ENCODE results near the gene GNPTG. TPM values are rescaled to one million over a fixed set of nuclear protein-coding genes. Genes with fewer than 3 reads are reported as not detected.

The GNPTG gene
- total RNA-seq, 2 donors from 2014 or later = 34.0 to 38.4 TPM

DNA sequence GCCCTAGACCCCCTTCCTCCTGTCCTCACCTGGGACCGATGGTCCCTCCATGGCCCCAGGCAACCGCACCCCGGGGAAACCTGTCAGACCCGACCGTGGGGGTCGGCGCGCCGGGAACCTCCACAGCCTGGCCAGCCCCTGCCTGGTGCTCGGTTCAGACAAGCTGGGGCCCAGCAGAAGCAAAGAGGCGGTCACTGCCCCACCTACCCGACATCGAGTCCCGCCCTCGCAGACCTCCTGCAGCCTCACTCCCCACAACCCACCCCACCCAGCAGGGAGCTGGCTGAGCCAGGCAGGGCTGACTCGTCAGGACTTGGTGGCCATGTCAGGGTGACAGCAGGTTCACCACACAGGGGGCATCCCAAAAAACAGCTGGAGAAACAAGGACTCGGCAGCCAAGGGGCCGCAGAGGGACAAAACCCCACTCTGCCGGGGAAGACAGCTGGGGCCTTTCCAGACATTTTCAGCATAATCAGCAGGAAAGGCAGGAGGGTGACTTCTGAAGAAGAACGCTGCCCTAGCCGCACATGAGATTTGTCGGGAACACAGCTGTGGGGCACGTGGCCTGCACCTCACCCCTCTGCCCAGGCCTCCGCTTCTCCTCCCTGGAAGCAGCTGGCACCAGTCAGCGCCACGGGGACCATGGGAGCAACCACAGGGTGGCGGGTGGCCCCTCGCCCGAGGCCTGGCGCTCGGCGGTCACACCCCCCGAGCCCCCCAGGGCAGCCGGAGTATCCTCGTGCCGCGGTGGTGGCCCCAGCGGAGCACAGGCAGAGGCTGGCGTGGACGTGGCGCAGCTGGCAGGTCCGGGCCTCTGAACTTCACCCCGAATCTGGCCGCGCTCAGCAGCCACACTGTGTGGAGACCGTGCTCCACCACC, 22.9 kb downstream of the GNPTG start:
- H3K36me3 ChIP-seq (ENCODE audit: control insufficient read depth, insufficient read depth, low read length) = no peaks in the 10 kb centered on the region
- Mint-ChIP-seq H3K27me3 (ENCODE audit: insufficient read depth) (no peaks in the 10 kb centered on the region), H3K9me3 (no peaks in the 10 kb centered on the region), H3K4me3 (no peak overlapping the region), H3K4me1 (peaks cover 11% of the 10 kb centered on the region), H3K27ac (no peak overlapping the region), H3K36me3 (ENCODE audit: low read depth) (peaks cover 18% of the 10 kb centered on the region)
- TF ChIP-seq, protein P1, sequence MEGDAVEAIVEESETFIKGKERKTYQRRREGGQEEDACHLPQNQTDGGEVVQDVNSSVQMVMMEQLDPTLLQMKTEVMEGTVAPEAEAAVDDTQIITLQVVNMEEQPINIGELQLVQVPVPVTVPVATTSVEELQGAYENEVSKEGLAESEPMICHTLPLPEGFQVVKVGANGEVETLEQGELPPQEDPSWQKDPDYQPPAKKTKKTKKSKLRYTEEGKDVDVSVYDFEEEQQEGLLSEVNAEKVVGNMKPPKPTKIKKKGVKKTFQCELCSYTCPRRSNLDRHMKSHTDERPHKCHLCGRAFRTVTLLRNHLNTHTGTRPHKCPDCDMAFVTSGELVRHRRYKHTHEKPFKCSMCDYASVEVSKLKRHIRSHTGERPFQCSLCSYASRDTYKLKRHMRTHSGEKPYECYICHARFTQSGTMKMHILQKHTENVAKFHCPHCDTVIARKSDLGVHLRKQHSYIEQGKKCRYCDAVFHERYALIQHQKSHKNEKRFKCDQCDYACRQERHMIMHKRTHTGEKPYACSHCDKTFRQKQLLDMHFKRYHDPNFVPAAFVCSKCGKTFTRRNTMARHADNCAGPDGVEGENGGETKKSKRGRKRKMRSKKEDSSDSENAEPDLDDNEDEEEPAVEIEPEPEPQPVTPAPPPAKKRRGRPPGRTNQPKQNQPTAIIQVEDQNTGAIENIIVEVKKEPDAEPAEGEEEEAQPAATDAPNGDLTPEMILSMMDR (conservative IDR thresholded peaks at IDR 0.05) = no peak
- H3K4me3 ChIP-seq (ENCODE audit: low read length) = no peak overlapping the region
- no peaks in the 10 kb centered on the region for H3K27me3 ChIP-seq (ENCODE audit: control insufficient read depth, insufficient read depth, low read length, poor library complexity, severe bottlenecking)
- H3K9ac ChIP-seq (ENCODE audit: extremely low read depth, low read length, poor library complexity, severe bottlenecking) = no peak overlapping the region
- H3K9me3 ChIP-seq (ENCODE audit: control insufficient read depth, low read length) = no peaks in the 10 kb centered on the region
- DNase-seq = no peak
- peaks cover 12% of the 10 kb centered on the region for H3K4me1 ChIP-seq (ENCODE audit: control insufficient read depth, insufficient read depth, low read length)
- no peak overlapping the region for H3K27ac ChIP-seq (ENCODE audit: low read depth, low read length)
- 95 to 98% methylated on average over 29 to 46 of the region's 46 CpGs for WGBS, 2 experiments (ENCODE audit: insufficient coverage in 1 of 2, insufficient read length in 1 of 2)

DNA sequence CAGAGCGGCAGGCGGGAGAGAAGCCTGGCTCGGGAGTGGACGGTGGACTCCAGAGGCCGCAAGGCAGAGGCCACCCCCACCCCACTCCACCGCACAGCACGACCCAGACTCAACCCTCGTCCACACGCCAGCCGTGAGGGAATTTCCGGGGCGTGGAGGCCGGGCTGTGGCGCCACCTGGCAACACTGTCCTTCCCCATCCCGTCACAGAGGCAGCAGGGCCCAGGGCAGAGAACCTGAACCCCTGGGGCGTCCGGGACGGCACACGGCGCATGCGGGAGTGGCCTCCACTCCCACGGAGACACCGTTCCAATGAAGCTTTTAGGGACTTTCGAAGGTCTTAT, 23.5 kb downstream of the GNPTG start:
- H3K4me3 Mint-ChIP-seq = no peak overlapping the region
- H3K4me1 Mint-ChIP-seq = peaks cover 16% of the 10 kb centered on the region
- no peak overlapping the region for H3K9ac ChIP-seq (ENCODE audit: extremely low read depth, low read length, poor library complexity, severe bottlenecking)
- H3K36me3 Mint-ChIP-seq (ENCODE audit: low read depth) = peaks cover 21% of the 10 kb centered on the region
- no peak for DNase-seq
- H3K9me3 ChIP-seq (ENCODE audit: control insufficient read depth, low read length) = no peaks in the 10 kb centered on the region
- no peak overlapping the region for H3K27ac Mint-ChIP-seq
- no peak overlapping the region for H3K4me3 ChIP-seq (ENCODE audit: low read length)
- H3K27me3 Mint-ChIP-seq (ENCODE audit: insufficient read depth) = no peaks in the 10 kb centered on the region
- H3K4me1 ChIP-seq (ENCODE audit: control insufficient read depth, insufficient read depth, low read length) = peaks cover 12% of the 10 kb centered on the region
- H3K9me3 Mint-ChIP-seq = no peaks in the 10 kb centered on the region
- TF ChIP-seq, protein P1 (conservative IDR thresholded peaks at IDR 0.05) = no peak
- H3K36me3 ChIP-seq (ENCODE audit: control insufficient read depth, insufficient read depth, low read length) = no peaks in the 10 kb centered on the region
- 95 to 98% methylated on average over 12 to 24 of the region's 24 CpGs for WGBS, 2 experiments (ENCODE audit: insufficient coverage in 1 of 2, insufficient read length in 1 of 2)
- no peak overlapping the region for H3K27ac ChIP-seq (ENCODE audit: low read depth, low read length)
- H3K27me3 ChIP-seq (ENCODE audit: control insufficient read depth, insufficient read depth, low read length, poor library complexity, severe bottlenecking) = no peaks in the 10 kb centered on the region

DNA sequence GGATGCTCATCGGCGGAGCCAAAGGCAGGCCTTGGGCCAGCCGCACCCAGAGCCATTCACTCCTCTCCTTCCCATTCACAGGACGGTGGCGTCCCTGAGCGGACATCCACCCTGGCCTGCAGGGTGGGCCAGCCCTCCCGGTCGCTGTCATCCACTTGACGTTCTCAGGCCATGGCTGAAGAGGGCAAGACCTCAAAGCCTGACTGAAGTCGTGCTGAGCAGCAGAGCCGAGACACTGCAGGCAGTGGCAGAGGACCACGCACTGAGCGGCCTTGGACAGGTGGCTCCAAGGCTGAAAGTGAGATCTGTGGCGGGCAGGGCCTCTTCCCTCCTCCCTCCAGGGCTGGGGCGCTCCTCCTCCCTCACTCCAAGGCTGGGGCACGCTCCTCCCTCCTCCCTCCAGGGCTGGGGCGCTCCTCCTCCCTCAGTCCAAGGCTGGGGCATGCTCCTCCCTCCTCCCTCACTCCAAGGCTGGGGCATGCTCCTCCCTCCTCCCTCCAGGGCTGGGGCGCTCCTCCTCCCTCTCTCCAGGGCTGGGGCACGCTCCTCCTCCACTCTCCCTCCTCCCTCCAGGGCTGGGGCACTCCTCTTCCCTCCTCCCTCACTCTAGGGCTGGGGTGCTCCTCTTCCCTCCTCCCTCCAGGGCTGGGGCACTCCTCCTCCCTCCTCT, 24.1 kb downstream of the GNPTG start:
- TF ChIP-seq, protein P1 (conservative IDR thresholded peaks at IDR 0.05) = no peak
- 91 to 93% methylated on average over 14 to 19 of the region's 19 CpGs for WGBS, 2 experiments (ENCODE audit: insufficient coverage in 1 of 2, insufficient read length in 1 of 2)
- H3K27ac Mint-ChIP-seq = no peak overlapping the region
- no peaks in the 10 kb centered on the region for H3K27me3 Mint-ChIP-seq (ENCODE audit: insufficient read depth)
- Histone ChIP-seq H3K36me3 (ENCODE audit: control insufficient read depth, insufficient read depth, low read length) (no peaks in the 10 kb centered on the region), H3K9me3 (ENCODE audit: control insufficient read depth, low read length) (no peaks in the 10 kb centered on the region), H3K27ac (ENCODE audit: low read depth, low read length) (no peak overlapping the region), H3K4me3 (ENCODE audit: low read length) (no peak overlapping the region), H3K27me3 (ENCODE audit: control insufficient read depth, insufficient read depth, low read length, poor library complexity, severe bottlenecking) (no peaks in the 10 kb centered on the region), H3K9ac (ENCODE audit: extremely low read depth, low read length, poor library complexity, severe bottlenecking) (no peak overlapping the region), H3K4me1 (ENCODE audit: control insufficient read depth, insufficient read depth, low read length) (peaks cover 12% of the 10 kb centered on the region)
- H3K9me3 Mint-ChIP-seq = no peaks in the 10 kb centered on the region
- H3K4me1 Mint-ChIP-seq = peaks cover 16% of the 10 kb centered on the region
- DNase-seq = no peak
- H3K36me3 Mint-ChIP-seq (ENCODE audit: low read depth) = peaks cover 24% of the 10 kb centered on the region
- no peak overlapping the region for H3K4me3 Mint-ChIP-seq

All from endodermal cell (in vitro differentiated cells).